Activated CD4-positive, alpha-beta T cell treated with anti-CD3 and anti-CD28 coated beads for 24 hours (primary cell): ENCODE results near the gene GRIN2A.
"Not testable (repeated sequence)": the region's sequence is repeated elsewhere in the genome, so short reads cannot be mapped to it uniquely, and the experiment has no call there.

Experiments
- DNase-seq, 2 donors: peaks; one replicate each; pipeline ENCODE4 v3.0.0-alpha.2; 2020; ENCODE audit warnings: low read depth in 2 of 2

GRIN2A gene

GRCh38 chr16:9917691-9918090 lies 264.5 kb downstream of the GRIN2A start:
- DNase-seq = no peak

DNA sequence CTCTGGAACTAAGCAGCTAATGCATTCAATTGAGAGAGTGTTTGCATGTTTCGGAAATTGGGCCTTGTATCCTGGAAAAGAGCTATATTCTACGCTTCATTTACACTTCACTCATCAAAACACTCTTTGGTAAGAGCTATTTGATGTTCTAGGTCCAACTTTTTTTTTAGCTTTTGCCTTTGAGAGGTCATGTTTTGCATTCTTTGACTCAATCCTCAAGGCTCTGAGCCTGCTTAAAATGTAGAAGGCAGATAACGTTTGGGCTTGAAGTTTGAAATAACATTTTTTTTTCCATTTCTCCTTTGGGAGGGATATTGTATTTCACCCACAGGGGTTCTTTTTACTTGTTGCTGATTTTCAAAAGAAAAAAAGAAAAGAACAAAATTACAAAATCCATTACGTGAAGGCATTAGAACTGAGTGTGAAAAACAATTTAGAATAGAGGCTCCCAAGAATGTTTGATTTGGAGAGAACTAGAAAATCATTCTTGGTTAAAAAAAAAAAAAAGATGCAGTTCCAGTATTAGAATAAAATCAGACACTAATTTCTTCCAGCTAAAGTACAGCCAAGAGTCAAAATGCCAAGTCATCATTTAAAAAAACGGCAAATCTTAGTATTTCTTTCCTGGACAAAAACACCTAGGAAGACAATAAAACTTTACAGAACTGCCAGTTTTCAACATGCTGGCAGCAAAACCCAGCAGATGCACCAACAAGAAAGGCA lies 268.5 kb downstream of the GRIN2A start:
- no peak for DNase-seq

GRCh38 chr16:9911989-9912388 lies 270.2 kb downstream of the GRIN2A start:
- no peak for DNase-seq

GRCh38 chr16:9911231-9911630 lies 271.0 kb downstream of the GRIN2A start:
- DNase-seq = no peak

- no peak for DNase-seq
These were observed 273.0 kb downstream of the GRIN2A start for GRCh38 chr16:9909072-9909825.

- no peak for DNase-seq
These were observed 273.6 kb downstream of the GRIN2A start for GRCh38 chr16:9908613-9909012.

GRCh38 chr16:9907752-9908151 lies 274.5 kb downstream of the GRIN2A start:
- no peak for DNase-seq

GRCh38 chr16:9906218-9906617 lies 276.0 kb downstream of the GRIN2A start:
- no peak for DNase-seq

DNA sequence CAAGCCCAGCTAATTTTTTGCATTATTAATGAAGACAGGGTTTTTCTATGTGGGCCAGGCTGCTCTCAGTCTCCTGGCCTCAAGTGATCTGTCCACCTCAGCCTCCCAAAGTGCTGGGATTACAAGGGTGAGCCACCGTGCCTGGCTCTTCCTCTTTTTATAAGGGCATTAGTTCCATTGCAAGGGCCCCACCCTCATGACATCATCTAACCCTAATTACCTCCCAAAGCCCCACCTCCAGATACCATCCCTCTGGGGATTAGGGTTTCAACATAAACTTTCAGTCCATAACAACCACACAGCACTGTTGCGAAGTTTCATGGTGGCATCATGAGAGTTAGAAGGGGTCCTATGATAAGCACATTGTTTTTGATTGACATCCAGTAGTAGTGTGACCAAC lies 277.7 kb downstream of the GRIN2A start:
- no peak for DNase-seq

GRCh38 chr16:9900576-9900975 lies 281.7 kb downstream of the GRIN2A start:
- no peak for DNase-seq

DNA sequence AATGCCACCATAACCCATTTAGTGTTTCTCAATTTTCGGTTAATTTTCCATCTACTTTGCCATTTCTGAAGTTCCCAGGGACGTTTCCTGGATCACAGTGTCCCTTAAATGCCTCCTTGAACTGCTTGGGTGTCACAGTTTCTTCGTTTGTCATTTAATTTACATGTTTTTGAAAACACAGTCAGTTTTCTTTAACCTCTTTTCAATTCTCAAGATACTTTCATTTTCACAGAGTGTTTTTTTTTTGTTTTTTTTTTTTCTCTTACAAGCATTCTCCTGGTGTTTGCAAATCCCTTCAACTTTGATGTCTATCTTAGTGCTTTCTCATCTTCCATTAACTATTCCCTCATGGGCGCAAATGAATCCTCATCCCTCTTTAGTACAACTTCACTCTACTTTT lies 283.7 kb downstream of the GRIN2A start:
- no peak for DNase-seq

DNA sequence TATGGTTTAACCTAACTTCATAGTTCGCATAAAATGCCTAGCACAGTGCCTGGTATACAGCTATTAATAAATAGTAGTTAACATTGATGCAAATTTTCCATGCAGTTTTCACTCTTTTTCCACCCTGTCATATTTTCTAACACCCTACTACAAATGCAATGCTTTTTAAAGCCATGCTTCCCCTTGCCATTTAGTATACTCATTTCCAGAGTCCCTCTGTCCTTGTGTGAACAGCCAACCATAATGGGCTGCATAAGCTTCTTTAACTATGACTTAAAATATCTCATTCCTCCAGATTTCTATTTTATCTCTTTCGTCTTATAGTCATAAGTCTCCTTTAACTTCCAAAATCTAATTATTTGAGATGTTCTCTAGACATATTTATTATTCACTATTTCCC lies 284.1 kb downstream of the GRIN2A start:
- no peak for DNase-seq

DNA sequence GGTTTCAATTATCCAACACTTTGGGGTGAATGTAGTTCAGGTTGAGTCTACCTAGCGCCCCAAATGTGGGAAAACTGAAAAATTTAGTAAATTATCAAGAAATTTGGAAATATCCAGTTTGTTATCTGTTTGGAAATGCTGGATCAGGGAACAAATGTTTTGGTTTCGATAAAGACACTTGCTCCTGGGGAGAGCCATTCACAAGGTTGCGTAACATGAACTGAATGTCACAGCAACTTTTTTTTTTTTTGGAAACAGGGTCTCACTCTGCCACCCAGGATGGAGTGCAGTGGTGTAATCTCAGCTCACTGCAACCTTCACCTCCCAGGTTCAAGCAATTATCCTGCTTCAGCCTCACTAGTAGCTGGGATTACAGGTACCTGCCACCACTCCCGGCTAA lies 286.4 kb downstream of the GRIN2A start:
- no peak for DNase-seq

DNA sequence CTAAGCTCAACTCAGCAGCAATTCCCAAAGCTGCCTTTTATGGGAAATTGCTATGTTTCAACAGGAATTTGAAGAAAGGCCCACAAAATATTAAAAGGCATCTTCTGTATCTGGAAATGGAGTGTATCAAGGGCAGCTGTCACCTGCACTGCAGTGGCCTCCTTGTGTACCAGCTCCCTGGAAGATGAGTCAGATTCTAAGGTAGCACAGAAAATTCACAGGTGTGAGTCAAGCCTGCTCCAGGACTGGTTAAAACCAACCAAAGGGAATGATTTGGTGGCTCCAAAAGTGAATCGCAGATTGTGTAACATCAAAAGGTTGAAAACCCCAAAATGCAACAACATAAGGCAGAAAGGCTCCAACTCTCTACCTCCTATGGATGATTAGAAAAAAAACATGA lies 296.4 kb downstream of the GRIN2A start:
- no peak for DNase-seq

DNA sequence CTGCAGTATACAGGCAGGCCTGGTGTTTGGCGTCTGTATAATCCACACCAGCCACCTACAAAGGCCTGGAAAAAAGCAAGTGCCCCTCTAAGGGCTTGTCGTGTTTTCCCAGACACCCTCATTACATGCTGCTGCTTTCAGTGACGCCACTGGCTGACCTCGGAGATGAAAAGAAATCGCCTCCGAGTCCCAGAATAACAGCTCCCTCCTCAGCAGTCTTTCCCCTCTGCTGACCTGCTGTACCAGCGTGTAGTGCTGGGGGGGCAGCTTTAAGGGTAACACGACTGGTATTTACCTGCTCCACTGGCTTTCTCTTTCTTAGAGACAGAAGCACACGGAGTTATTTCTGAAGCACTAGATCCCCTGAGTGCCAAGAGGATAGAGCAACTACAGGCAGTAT lies 296.8 kb downstream of the GRIN2A start:
- DNase-seq = no peak

DNA sequence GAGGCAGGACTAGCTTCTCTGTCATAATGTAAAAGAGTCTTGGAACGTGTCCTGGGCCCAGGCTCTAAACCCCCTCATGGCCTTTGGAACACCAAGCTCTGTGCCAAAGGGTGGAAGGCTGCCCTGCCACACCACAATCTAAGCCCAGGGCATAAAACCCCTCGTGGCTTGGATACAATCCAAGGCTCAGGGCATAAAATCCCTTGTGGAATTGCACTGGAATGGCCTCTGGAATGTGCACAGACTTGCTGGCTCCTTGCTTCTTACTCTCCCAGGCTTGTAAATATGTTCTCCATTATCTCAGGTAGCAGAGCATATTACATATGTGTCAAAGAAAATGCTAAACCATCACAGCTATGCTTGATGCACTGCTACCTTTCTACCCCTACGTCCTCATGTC lies 306.2 kb downstream of the GRIN2A start:
- DNase-seq = not testable (repeated sequence)

DNA sequence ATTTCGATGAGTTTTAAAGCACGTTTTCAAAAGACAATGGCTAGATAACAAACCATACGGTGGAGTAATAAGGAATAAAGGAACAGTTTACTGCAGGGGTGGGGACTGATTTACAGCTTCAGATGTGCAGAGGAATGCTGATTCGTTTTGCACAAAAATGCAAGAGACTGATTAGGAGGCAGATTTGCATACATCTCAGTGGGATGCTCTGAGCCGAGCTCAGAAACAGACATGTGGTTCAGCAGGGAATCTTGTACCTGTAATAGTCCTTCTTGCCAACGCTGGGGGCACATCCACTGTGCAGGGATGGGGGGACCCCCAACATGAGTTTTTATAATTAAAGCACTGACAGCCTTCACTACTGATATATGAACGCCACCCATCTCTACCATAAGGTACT lies 308.0 kb downstream of the GRIN2A start:
- DNase-seq = no peak

- DNase-seq = no peak
These were observed 311.3 kb downstream of the GRIN2A start for GRCh38 chr16:9870962-9871361.

DNA sequence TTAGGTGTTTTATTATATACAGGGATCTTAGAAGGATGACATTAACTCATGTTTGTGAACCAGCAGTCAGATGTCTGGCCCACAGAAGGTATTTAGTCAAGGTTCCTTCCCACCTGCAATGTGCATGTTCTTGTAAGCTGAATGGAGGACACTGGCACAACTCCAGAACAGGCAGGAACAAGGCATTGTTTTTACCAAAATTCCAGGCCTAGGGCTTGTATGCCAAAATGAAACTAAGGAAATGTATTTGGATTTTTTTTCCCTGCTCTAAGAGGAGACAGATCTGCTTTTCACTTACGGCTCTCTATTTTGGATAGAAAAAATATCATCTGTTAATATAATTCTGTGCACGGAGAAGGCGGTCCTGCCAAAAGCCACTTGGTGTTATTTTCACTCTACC lies 312.5 kb downstream of the GRIN2A start:
- no peak for DNase-seq

DNA sequence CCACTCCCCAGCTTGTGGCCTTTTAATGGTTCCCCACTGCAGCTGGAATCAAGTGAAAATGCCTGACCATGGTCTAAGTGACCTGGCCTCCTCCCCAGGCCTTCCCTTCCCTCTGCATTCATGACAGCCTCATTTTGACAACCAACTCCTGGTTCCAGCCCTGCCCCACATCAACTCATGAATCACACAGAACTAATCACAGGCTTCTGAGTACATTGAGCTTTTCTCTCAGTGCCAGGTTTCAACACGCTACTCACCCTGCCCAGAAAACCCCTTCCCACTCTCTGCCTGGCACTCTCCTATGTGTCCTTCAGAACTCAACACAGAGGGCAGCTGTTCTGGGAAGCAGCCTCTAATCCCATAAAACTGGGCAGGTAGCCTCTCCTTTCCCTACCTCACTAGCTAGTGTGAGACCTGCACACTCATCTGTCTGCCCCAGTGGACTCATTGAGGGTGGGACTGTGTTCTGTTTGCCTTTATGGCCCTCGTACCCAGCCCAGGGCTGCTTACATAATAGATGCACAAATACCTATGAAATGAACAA lies 313.6 kb downstream of the GRIN2A start:
- DNase-seq = no peak

- no peak for DNase-seq
These were observed 315.1 kb downstream of the GRIN2A start for GRCh38 chr16:9867176-9867575.

- no peak for DNase-seq
These were observed 317.8 kb downstream of the GRIN2A start for GRCh38 chr16:9864461-9864860.

DNA sequence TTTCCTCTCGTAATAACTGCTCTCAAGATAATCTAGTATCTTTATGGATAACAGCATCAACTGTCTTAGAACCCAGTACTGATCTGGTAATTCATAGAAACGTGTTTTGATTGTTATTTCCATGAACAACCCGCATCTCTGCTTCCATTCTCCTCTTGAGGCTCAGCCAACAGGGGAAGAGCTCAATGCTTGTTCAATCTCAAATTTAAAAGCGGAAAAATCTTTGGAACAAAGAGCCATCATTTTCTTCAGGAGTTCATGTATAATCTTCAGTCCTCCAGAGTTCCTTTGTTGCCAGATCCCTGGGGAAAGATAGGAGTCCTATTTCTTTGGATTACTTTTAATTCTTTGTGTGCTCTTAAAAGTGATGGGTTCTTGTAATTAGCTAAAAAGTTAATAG lies 319.9 kb downstream of the GRIN2A start:
- DNase-seq = no peak
